Inferior parietal cortex (tissue), 1 donor: Measurements from ENCODE around the gene ALDH1B1.
"Not testable (repeated sequence)": the region's sequence is repeated elsewhere in the genome, so short reads cannot be mapped to it uniquely, and the experiment has no call there.

Experiments used
- DNase-seq: peaks from one replicate; pipeline ENCODE4 v3.0.0-alpha.2; 2016; ENCODE audit errors: extremely low spot score

ALDH1B1 gene

DNA sequence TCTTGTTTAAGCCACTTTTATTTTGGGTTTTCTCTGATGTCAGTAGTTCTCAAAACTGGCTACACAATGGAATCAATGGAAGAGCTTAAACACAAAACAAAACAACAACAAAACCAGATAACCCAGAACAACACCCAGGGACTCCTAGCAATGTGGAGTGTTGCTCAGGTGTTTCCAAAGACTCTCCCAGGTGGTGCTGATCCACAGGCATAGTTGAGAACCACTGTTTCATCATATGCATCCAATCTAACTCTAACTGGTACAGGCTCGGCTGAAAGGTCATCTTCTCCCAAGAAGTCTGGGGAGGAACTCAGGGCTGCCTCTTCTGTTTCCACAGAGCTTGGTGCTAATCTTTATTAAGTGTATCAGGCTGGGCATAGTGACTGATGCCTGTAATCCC lies 5.4 kb upstream of the ALDH1B1 start:
- DNase-seq: no peak

- DNase-seq: no peak
Observed at GRCh38 chr9:38387751-38388150, 4.8 kb upstream of the ALDH1B1 start.

DNA sequence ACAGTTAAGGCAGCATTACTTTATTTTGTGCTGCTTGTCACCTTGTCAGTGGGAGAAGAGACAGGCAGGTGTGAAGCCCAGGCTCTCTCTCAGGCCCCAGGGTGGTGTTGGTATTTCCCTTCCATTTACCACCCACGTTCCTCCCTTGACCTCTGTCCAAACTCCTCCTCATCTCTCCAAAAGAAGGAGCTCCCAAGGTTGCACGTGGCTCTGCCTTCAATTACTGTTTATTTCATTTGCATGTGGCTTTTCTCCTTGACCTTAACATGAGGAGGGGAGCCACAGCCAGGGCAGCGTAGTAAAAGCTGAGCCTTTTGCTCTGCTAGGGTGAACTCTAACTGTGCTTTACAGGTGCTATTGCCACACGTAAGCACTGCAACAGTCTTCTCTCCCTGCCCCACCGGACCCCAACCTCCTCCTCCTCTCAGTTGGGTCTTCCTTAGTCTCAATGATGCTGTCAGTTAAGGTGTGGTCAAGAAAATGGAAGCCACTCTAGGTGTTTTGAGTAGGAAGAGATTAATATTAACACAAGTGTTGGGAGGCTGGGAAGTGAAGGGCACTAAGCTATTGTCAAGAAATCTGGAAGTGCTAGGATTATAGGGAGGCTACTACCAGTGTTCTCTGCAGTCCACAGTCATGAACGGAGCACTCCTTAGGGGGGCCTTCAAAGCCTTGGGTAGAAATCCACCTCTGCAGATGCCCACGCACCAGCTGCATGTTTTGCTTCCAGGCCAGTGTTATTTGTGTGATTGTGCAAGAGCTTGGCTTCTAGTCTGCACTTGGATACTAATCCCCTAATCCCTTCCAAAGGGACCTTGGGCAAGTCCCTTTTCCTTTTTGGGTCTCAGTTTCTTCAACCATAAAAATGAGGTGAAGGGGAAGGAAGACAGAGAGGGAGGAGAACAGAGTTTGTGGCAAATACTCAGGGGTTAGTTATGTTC lies 3.9 kb upstream of the ALDH1B1 start:
- DNase-seq: peak; percentile 16

- no peak for DNase-seq
Observed at GRCh38 chr9:38389313-38389712, 3.2 kb upstream of the ALDH1B1 start.

- DNase-seq: no peak
Observed at GRCh38 chr9:38390442-38390841, 2.1 kb upstream of the ALDH1B1 start.

GRCh38 chr9:38390851-38391250 lies 1.7 kb upstream of the ALDH1B1 start:
- DNase-seq: no peak

- no peak for DNase-seq
Observed at GRCh38 chr9:38391278-38392118, 1.0 kb upstream of the ALDH1B1 start.

DNA sequence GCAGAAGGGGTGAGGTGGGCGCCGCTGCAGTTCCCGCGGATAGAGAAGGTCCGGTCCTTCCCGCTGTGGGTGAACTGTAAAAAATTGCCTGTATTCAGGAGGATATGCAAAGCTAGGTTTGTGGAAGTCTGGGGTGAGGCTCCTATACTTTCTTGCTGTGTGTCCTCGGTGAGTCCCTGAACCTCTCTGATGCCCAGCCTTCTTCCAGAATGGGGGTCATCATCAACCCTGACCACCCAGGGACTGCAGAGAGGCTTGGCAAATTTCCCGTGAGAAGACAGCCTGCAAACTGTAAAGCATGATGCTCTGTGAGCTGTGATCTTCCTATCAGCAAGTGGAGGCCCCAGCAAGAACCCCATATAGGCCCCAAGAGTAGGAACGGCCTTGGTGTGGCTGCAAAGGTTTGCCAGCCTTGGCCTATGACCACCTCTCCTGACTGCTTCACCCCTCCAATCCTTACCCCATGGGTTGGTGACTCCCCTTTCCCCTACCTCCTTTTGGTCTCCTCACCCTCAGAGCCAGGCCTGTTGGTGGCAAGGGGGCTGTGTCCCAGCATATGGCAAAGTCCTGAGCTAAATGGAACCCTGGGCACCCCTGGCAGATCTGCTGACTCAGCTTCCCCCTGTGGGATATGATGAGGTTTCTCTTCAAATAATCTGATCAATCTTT lies 760 bp downstream of the ALDH1B1 start:
- no peak for DNase-seq

- no peak for DNase-seq
Observed at GRCh38 chr9:38394416-38394815, 1.9 kb downstream of the ALDH1B1 start.

GRCh38 chr9:38395653-38396370 lies 3.3 kb downstream of the ALDH1B1 start:
- DNase-seq: no peak

- DNase-seq: no peak
Observed at GRCh38 chr9:38396371-38396671, 3.8 kb downstream of the ALDH1B1 start.

GRCh38 chr9:38399191-38399590 lies 6.7 kb downstream of the ALDH1B1 start:
- DNase-seq: not testable (repeated sequence)

GRCh38 chr9:38401994-38402393 lies 9.5 kb downstream of the ALDH1B1 start:
- DNase-seq: no peak

- no peak for DNase-seq
Observed at GRCh38 chr9:38404314-38404713, 11.8 kb downstream of the ALDH1B1 start.

- DNase-seq: no peak
Observed at GRCh38 chr9:38405785-38406184, 13.3 kb downstream of the ALDH1B1 start.

DNA sequence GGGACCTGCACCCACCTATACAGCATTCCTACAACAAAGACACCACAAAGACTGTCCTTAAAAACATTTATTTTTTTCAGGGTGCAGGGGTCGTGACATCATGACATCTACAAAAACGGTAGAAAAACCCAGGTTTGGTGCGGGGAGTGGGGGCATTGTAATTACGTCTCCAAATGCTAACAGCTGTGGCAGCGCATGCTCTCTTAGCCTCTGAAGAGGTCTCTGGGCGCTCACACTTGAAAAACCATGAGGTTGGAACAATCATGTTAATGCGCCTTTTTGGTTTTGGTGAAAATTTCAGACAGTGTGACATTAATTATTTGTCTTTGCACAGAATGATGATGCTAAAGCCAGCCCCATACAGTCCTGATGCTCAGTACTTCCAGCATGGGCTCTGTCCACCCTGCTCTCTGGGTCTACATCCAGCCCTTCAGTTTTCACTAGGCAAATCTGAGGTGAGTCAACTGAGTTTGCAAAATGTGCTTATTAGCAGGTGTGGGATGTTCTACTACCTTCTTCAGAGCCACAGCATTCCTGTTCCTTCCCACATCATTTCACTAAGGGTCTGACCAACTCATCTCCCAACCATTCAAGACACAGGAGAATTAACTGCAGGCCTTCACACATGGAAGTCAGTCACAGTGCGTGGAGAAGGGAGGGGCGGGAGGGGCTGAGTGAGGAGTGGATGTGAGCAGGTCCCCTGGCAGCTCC lies 14.1 kb downstream of the ALDH1B1 start:
- DNase-seq: no peak

DNA sequence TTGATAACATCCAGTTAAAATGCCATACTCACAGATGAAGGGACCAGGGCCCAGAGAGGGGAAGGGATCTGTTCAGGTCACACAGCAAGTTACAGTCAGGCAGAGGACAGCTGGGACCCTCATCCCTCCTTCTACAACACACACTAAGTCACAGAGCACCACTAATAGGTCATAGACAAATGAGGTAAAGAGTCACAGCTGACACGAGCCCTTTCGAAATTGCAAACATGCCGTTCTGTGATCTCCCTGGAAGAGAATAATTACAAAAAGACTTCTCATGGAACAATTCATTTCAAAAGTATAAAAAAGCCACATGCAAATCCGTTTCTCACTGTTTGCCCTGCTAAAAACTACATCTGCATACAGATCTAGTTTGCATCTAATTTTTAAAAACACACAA lies 16.2 kb downstream of the ALDH1B1 start:
- DNase-seq: no peak

DNA sequence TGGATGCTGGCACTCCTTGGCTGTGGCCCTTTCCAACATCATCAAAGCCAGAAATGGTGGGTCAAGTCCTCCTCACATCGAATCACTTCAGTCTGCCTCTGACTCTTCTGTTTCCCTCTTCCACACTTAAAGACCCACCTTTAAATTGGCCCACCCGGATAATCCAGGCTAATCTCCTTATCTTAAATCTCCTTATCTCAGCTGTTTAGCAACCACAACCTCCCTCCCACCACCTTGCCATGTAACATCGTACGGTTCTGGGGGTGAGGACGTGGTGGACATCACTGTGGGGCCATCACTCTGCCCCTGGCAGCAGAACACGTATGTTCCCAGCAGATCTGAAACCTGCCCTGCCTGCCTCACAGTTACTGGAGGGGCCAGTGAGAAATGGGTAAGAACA lies 20.2 kb downstream of the ALDH1B1 start:
- no peak for DNase-seq

GRCh38 chr9:38413283-38413682 lies 20.8 kb downstream of the ALDH1B1 start:
- no peak for DNase-seq

- no peak for DNase-seq
Observed at GRCh38 chr9:38414040-38414723, 21.7 kb downstream of the ALDH1B1 start.
